ENCODE measurements around the gene LEFTY1. TPM values are rescaled to one million over a fixed set of nuclear protein-coding genes. Genes with fewer than 3 reads are reported as not detected.

LEFTY1 gene, protein sequence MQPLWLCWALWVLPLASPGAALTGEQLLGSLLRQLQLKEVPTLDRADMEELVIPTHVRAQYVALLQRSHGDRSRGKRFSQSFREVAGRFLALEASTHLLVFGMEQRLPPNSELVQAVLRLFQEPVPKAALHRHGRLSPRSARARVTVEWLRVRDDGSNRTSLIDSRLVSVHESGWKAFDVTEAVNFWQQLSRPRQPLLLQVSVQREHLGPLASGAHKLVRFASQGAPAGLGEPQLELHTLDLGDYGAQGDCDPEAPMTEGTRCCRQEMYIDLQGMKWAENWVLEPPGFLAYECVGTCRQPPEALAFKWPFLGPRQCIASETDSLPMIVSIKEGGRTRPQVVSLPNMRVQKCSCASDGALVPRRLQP
- 0.11 to 0.38 TPM (median 0.30 TPM) in 5 replicates for total RNA-seq (2022; extraction: Qiagen RNA extraction; ENCODE audit: low read depth)

DNA sequence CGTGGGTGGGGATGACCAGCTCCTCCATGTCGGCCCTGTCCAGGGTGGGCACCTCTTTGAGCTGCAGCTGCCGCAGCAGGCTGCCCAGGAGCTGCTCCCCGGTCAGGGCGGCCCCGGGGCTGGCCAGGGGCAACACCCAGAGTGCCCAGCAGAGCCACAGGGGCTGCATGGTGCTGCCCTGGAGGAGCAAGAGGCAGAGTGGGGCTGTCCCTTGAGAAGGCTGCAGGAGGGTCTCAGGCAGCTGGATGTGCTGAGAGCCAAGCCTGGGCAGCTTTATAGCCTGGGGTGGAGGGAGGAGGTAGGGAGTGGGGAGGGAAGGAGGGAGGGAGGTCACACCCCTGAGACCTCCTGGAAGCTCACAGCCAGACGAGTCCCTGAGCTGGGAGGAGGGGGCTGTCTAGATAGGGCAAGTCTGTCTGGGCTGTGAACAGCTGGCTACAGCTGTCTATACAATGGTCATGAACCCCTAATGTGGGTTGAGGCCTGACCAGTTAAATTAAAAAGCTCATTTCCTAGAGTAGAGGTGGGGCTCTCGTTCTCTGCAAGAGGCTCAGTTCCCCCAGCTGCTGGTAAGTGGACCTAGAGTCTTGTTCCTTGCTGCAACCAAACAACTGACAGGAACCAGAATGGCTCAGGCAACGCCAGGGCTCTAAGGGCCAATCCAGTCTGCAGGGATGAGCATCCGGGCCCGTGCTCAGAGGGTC lies at the start of gene LEFTY1:
Gene LEFTY1, minus strand, starts transcription at position 249 of the 704 bp plus-strand sequence. Its CDS starts 80 bp downstream, at position 169.

DNA sequence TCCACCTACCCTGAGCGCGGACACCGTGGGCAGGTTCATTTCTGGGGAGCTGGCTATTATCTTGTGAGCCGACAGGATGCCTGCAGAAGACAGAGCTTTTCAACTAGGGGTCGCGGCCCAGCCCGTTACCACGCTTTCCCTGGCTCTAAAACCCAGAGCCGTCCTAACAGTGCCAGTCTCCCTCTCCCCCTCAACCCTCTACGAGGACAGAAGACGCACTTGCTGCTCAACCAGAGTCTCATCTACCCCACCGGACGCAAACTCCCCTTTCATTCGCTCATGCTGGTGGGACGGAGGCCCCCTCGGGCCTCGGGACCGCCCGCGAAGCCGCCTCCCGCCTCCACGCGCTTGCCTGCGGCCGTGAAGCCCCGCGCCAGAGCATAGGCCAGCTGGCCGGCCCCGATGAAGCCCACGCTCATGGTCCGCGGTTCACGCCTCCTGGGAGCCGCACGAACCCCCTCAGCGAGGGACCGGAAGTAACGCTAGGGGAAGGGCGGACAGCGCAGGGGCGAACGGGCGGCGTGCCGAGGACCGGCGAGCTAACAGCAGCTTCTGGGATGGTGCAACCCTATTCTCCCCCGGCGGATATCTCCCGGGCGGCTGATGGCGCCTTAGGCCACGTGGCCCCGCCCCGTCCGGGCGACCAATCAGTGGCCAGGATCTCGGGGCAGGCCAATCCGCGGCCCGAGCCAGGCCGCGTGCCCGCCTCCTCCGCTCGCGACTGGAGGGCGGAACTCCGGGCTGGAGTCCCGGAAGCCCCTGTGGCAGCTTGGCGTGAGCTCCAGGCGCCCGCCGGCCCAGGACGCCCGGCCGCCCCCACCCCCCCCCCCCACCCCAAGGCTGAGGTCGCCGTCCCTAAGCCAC lies 35.0 kb upstream of the LEFTY1 start, which contains the start of gene PYCR2:
Gene PYCR2, minus strand, starts transcription at position 559 of the 864 bp plus-strand sequence. Its CDS starts 140 bp downstream, at position 419.

DNA sequence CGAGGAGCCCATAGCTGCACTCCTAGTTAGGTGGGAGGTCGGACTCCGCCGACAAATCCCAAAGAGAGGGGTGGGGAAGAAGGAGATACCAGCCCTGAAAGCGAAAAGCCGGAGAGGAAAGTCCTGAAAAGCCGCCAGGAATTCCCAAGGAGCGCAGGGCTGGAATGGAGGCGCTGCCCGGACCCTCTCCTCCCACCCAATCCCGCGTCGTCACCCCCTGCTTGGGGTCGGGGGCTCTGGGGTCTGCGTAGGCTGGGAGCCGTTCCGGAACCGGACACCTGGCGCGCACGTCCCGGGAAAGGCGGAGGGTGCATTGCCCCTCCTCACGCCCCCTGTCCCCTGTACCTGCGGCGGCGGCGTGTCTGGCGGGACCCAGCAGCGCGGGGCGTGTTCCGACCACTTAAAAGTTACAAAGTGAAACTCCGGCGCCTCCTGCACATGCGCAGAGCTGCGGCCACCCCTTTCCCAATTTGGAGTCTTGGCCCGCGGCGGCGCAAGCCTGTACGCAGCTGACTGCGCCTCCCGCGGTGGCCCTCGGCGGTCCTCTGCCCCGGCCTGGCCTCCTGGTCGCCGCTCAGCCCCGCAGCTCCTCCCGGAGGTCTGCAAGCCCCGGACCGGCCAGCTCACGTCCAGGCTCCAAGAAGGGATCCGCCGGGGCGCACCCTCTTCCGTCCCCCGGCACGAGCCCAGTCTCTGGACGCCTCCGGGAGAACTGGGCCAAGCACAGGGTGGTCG lies 6.8 kb downstream of the LEFTY1 start, which contains the start of gene TMEM63A:
Gene TMEM63A, minus strand, starts transcription at position 422 of the 735 bp plus-strand sequence. CDS start 4,800 bp downstream, outside the sequence.

Other genes with a start within 250 kb of the LEFTY1 start
- gene ENAH, start 236.0 kb downstream of the LEFTY1 start, total RNA-seq (2022; extraction: Qiagen RNA extraction; ENCODE audit: low read depth) = 75.4 to 108 TPM (median 95.6 TPM) in 5 replicates
- gene SRP9, start 111.3 kb downstream of the LEFTY1 start, total RNA-seq (2022; extraction: Qiagen RNA extraction; ENCODE audit: low read depth) = 230 to 340 TPM (median 261 TPM) in 5 replicates
- gene EPHX1, start 79.0 kb downstream of the LEFTY1 start, total RNA-seq (2022; extraction: Qiagen RNA extraction; ENCODE audit: low read depth) = 210 to 252 TPM (median 236 TPM) in 5 replicates
- 4.5 to 7.5 TPM (median 5.9 TPM) in 5 replicates for gene TMEM63A, start 6.8 kb downstream of the LEFTY1 start, total RNA-seq (2022; extraction: Qiagen RNA extraction; ENCODE audit: low read depth)
- gene PYCR2, start 35.1 kb upstream of the LEFTY1 start, total RNA-seq (2022; extraction: Qiagen RNA extraction; ENCODE audit: low read depth) = 43.9 to 61.2 TPM (median 56.3 TPM) in 5 replicates
- gene LEFTY2, start 52.1 kb upstream of the LEFTY1 start, total RNA-seq (2022; extraction: Qiagen RNA extraction; ENCODE audit: low read depth) = 0.09 to 0.32 TPM (median 0.19 TPM) in 3 of 5 replicates, not detected in the others
- 7.9 to 11.0 TPM (median 9.9 TPM) in 5 replicates for gene SDE2, start 110.2 kb upstream of the LEFTY1 start, total RNA-seq (2022; extraction: Qiagen RNA extraction; ENCODE audit: low read depth)
- 395 to 501 TPM (median 445 TPM) in 5 replicates for gene H3-3A, start 173.6 kb upstream of the LEFTY1 start, total RNA-seq (2022; extraction: Qiagen RNA extraction; ENCODE audit: low read depth)